Stimulated activated CD4-positive, alpha-beta T cell treated with anti-CD3 and anti-CD28 coated beads, Interleukin-4, amount 100 ng/mL, for 4 hours (primary cell): Measurements from ENCODE around the gene NLRX1.
"Not testable (repeated sequence)": the region's sequence is repeated elsewhere in the genome, so short reads cannot be mapped to it uniquely, and the experiment has no call there.

Experiments used
- DNase-seq, 2 experiments: peaks; one replicate each; pipeline ENCODE4 v3.0.0-alpha.2; 2020

NLRX1 gene

DNA sequence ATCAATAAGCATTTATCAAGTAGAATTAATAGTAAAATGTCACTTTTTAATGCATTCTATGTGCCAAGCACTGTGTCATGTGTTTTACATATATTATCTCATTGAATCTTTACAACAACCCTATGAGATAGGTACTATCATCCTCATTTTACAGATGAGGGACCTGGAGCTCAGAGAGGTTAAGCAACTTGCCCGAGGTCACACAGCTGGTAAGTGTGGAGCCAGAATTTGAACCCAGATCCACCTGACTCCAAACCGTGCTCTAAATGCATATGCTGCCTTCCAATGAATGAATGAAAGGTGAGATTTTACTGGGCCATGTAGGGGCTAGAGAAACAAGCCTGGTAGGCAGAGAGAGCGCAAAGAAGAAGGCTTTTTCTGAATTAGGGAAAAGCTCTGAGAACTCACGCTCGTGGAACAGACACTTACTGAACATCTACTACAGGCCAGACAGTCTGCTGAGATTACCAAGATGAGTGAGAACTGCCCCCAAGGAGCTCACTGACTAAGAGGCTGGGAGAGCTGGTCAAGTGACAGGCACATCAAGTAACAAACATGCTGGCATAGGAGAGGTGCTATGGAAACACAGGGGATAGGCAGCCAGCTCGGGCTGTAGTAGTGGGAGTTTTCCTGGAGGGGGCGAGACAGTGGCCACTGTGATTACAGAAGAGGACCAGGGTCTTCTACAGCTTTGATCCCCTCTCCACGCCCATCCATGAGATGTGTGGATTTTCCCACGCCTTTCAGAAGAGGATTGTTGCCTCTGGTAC lies 15.3 kb upstream of the NLRX1 start:
- no peak for DNase-seq

DNA sequence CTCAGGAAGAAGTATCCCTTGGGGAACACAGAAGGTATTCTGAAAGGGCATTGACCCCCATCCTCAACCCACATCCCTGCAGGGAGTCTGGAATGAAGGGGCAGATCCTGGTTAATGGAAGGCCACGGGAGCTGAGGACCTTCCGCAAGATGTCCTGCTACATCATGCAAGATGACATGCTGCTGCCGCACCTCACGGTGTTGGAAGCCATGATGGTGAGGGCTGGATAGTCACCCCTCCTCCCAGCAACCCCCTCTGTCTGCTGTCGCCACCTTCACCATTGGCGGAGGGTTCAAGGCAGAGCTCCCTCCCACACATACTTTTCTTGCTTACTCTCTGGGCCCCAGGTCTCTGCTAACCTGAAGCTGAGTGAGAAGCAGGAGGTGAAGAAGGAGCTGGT lies 14.3 kb upstream of the NLRX1 start:
- DNase-seq = no peak

DNA sequence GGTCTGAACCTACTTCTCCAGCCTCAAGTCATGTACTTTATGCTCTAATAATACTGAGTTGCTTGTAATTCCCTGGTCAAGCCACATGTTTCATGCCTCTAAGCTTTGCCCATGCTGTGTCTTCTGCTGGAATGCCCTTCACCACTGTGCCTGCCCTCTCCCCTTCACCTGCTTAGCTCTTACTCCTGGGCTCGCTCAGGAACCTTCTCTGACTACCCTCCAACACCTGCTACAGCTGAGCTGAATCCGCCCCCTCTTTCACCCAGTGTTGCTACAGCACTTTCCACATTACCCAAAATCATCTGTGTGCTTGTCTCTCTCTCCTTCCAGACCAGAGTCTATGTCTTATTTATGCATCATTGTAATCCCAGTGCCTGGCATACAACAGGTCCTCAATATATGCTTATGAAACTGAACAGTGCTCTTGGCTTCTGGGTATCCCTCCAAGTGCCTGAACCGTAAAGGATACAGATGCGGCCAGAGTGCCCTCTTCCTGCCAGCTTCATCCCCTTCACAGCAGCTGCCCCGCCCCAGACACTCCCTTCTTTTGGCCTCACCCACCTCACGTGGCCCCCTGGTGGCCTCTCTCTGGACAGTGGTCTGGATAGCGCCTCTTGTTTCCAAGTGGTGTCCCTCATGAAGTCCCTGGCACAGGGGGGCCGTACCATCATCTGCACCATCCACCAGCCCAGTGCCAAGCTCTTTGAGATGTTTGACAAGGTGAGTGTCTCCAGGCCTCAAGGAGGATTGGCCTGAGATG lies 12.6 kb upstream of the NLRX1 start:
- DNase-seq = no peak

DNA sequence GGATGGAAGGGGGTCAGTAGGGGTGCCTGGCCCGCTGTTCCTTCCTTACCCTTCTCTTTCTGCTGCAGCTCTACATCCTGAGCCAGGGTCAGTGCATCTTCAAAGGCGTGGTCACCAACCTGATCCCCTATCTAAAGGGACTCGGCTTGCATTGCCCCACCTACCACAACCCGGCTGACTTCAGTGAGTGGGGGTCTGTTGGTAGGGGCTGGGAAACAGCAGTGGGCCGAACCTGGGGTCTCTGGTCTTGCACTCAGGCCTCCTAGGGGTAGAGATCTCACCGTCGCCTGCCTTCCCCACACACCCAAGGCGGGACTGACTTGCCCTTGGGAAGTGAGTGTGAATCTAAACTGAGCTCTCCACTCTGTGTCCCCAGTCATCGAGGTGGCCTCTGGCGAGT lies 12.0 kb upstream of the NLRX1 start:
- DNase-seq = no peak

DNA sequence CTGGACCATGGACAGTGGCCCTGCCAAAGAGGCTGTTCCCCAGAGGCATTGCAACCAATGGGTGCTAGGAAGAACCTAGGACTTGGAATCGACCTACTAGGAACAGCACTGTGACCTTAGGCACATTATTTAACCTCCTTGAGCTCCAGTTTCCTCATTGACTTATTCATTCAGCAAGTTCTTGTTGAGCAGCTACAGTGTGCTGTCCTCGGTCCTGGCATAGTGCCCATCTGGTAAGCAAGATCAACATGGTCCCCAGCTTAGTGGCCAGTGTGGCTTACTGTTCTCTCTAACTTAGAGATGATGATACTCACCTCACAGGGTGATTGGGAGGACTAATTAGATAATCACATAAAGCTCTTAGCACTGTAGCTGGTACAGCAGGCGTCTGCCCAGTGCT lies 11.5 kb upstream of the NLRX1 start:
- no peak for DNase-seq

DNA sequence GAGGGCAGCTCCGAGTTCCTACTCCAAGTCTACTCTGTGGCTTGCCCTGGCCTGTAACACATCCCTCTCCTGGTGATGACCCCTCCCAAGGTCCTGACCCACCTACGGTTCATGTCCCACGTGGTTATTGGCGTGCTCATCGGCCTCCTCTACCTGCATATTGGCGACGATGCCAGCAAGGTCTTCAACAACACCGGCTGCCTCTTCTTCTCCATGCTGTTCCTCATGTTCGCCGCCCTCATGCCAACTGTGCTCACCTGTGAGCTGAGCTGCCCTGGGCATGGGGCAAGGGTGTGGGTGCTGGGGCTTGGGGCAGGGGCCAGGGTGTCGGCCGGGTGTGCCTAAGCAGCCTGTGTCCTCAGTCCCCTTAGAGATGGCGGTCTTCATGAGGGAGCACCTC lies 10.1 kb upstream of the NLRX1 start:
- no peak for DNase-seq

DNA sequence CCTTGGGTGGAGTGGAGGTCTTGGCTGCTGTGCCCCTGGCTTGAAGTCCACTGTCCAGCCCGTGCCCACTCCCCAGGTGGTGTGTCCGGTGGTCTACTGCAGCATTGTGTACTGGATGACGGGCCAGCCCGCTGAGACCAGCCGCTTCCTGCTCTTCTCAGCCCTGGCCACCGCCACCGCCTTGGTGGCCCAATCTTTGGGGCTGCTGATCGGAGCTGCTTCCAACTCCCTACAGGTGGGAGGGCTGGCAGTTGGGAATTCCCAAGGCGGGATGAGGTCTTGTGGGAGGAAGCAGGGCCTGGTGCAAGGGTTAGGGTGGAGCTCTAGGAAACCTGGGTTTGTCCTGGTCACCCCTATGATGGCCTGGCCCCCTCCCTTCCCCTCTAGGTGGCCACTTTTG lies 8.4 kb upstream of the NLRX1 start:
- no peak for DNase-seq

DNA sequence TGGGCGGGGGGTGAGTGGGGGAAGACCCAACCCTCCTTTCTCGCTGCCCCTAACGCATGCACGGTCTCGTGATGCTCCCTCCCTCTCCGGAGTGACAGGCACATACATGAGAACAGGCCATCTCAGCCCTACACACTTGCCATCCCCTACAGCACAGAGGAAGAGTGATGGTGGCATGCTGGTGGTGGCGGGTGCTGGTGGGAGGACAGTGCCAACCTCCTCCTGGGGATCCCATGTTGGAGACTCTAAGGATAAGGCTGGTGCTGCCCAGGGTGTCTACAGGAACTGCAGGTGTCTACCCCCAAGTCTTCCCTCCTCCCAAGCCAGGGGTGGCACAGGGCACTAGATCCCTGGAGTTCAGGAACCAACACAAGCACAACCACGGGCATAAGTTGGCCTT lies 6.7 kb upstream of the NLRX1 start:
- no peak for DNase-seq

DNA sequence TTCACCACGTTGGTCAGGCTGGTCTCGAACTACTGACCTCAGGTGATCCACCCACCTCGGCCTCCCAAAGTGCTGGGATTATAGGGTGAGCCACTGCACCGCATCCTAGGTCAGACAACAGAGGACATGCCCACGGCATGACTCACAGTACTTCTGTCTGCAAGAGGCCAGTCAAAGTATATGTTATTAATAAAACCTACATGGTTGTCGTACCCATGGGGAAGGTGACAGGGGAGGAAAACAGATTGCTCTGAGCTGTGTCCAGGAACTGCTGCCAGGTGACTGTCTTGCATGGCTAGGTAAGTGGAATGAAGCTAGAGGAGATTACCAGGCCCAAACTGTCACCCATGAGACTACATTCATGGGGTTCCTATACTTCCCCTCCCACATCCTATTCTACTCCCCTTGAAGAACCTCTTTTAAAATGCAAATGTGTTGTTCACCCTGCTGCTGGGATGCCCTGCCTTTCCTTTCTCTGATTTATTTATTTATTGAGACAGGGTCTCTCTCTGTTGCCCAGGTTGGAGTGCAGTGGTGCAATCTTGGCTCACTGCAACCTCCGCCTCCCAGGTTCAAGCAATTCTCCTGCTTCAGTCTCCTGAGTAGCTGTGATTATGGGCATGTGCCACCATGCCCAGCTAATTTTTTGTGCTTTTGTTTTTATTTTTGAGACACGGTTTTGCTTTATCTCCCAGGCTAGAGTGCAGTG lies 2.0 kb upstream of the NLRX1 start:
- no peak for DNase-seq

DNA sequence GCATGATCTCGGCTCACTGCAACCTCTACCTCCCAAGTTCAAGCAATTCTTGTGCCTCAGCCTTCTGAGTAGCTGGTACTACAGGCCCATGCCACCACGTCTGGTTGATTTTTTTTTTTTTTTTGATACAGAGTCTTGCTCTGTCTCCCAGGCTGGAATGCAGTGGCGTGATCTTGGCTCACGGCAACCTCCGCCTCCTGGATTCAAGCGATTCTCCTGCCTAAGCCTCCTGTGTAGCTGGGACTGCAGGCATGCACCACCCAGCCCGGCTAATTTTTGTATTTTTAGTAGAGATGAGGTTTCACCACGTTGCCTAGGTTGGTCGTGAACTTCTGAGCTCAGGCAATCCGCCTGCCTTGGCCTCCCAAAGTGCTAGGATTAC lies 1.5 kb upstream of the NLRX1 start:
- DNase-seq = not testable (repeated sequence)

DNA sequence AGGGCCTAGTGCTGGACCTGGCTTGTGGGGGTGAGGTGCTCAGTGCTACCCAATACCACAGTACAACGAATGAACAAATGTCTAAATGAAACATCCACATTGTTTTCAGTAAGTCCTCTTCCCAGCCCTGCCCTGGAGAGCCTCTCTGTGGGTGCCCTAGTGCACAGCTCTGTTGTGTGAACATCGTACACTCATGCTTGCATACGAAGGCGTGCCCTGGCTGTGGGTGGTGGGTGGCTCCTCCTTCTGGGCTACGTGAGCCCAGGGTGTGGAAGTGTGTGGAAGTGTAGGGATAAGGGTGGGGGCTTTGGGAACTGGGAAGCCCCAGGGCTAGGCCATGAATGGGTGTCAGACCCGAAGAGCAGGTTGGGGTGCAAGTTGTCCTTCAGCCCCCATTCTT lies 592 bp upstream of the NLRX1 start:
- DNase-seq = no peak

DNA sequence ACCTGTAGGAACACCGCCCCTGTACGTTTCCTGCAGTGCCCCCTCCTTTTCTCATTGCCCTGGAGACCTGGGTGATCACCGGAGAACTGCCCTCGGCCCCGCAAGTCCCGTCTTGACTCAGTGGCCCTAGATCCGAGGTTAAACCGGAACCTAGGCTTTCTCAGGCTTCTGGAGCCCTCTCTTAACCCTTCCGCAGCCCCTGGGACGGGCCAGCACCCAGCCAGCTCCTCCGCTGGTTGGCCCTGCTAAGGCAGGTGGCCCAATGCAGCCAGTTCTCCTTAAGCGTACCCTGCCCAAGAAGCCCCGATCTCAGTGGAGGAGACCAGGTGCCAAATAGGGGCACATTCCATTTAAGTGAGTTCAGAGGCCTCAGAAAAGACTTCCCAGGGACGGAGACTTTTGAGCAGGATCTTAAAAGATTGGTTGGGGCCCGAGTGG lies 776 bp downstream of the NLRX1 start:
- DNase-seq = peak in 1 of 2 experiments; percentile 27

DNA sequence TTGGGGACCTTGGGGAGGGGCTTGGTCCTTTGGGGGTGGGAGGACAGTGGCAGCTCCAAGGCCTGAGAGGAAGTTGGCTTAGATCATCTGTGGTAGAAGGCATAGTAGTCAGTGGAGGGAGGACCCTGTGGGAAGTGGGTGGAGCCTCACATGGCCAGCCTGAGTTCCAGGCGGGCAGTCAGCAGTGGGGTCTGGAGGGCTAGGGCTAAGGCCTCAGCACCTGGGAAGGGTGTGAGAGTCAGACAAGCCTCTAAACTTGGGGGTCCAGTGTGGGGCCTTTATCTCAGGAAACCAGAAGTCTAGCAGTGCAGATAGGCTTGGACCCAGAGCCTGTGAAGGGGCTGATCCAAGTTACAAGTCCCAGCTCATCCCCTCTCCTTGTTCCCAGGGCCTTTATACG lies 4.0 kb downstream of the NLRX1 start:
- no peak for DNase-seq

DNA sequence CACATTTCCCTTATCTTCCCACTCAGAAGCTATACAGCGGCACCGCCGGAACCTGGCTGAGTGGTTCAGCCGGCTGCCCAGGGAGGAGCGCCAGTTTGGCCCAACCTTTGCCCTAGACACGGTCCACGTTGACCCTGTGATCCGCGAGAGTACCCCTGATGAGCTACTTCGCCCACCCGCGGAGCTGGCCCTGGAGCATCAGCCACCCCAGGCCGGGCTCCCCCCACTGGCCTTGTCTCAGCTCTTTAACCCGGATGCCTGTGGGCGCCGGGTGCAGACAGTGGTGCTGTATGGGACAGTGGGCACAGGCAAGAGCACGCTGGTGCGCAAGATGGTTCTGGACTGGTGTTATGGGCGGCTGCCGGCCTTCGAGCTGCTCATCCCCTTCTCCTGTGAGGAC lies 4.9 kb downstream of the NLRX1 start:
- no peak for DNase-seq

DNA sequence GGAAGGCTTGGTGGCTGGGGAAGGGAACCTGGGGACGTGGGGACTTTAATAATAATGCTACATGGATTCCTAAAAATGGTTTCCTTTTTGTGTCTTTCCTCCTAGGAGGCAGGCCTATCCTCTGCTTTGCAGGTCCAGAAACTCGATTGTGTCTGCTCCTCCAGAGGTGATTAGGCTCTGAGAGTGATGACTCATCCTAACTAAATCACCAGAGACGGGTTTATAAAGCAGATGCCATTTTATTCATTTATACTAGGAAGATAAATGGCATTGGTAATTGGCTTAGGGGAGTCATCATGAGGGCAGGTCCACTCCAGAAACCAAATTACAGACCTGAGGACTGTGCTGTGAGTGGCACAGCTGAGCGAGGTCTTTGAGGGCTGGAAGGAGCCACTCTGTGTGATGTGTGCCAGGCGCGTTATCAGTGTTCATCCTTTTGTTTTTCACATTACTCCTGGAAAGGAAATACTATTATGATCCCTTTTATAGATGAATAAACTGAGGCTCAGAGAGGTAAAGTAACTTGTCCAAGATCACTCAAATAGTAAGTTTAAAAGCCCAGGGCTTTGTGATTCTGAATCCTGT lies 7.1 kb downstream of the NLRX1 start:
- no peak for DNase-seq

DNA sequence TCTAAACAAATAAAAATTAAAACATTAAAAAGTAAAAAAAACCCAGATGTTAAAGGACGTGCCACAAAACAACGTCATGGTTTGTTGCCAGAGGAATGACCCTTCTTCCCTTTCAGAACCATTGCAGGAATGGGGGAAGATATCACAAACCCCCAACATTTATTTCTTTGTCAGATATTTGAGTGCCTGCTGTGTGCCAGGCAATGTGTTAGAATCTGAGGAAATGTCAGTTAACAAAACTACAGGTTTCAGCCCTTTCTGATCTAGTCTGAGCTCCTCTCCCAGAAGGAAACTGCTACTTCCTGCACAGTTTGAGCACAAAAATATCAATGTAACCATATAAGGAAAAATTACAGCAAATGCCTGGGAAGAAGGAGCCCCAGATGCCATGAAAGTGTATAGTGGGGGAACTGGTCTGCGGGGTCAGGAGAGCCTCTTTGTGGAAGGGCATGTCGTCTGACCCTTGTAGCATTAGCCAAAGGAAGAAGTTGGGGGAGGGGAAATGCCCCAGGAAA lies 9.7 kb downstream of the NLRX1 start:
- no peak for DNase-seq

DNA sequence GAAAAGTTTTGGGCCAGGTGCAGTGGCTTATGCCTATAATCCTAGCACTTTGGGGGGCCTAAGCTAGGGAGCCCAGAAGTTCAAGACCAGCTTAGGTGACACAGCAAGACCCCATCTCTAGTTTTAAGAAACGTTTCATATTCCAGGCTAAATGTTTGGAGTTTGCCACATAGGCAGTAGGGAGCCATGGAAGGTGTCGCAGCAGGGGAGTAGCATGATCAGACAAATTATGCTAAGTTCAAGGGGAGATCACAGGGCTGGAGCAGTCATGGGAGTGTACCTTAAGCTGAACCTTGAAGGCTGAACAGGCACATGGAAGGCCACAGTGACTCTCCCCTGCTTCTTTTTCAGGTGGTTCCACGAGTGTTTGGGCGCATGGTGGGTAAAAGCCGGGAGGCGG lies 10.8 kb downstream of the NLRX1 start:
- DNase-seq = no peak

DNA sequence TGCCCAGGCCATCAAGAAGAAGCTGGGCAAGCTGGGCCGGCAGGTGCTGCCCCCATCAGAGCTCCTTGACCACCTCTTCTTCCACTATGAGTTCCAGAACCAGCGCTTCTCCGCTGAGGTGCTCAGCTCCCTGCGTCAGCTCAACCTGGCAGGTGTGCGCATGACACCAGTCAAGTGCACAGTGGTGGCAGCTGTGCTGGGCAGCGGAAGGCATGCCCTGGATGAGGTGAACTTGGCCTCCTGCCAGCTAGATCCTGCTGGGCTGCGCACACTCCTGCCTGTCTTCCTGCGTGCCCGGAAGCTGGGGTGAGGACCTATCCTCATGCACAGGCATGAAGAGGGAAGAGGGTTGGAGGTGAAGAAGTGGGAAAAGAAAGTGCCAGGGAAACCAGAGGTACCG lies 11.5 kb downstream of the NLRX1 start:
- no peak for DNase-seq

DNA sequence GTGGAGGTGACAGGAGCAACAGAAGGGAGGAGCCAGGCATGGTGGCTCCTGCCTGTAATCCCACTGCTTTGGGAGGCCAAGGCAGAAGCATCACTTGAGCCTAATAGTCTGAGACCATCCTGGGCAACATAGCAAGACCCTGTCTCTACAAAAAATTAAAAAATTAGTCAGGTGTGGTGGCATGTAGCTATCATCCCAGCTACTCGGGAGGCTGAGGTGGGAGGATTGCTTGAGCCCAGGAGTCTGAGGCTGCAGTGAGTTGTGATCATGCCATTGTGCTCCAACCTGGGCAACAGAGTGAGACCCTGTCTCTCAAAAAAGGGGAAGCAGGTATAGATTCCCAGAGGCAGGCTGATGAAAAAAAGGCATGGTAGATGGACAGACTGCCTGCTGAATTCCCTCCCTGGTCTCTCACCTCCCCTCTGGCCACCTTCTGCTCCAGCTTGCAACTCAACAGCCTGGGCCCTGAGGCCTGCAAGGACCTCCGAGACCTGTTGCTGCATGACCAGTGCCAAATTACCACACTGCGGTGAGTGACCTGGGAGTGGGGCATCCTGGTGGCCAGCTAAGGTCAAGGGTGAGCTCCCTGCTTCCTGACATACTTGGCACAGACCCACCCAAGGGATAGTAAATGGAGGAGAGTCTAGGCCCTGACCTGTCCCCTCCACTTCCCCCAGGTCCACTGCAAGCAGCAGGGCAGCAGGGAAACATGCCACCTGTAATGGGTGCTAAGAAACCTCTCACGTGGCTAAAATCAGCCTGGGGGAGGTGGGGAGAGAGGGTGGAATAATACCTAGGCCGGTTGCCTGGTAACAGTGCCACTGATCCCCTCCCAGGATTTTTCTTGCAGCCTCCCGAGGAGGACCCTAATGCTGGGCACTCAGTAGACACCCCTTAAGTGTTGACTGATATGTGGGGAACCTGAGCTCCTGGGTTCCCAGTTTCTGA lies 12.5 kb downstream of the NLRX1 start:
- no peak for DNase-seq

DNA sequence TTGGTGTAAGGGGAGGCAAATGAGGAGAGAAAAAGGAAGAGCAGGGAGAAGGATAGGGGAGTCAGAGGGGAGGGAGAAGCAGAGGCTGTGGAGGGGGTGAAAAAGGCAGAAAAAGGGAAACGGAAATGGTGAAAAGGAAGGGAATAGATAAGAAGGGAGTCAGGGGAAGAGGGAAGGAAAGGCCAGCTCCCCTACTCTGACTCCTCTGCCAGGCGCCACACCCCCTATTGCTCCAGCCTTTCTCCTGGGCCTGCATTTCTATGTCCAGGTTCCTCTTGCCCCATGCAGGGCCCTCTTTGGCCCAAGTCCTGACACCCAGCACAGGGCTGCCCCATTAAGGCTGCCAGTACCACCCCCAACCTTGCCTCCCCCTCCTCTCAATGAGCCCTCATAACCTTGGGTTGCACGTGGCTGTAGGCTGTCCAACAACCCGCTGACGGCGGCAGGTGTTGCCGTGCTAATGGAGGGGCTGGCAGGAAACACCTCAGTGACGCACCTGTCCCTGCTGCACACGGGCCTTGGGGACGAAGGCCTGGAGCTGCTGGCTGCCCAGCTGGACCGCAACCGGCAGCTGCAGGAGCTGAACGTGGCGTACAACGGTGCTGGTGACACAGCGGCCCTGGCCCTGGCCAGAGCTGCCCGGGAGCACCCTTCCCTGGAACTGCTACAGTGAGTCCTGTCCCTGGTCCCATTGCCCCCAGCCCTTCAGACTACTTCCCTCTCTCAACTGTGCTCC lies 13.3 kb downstream of the NLRX1 start:
- DNase-seq = no peak

DNA sequence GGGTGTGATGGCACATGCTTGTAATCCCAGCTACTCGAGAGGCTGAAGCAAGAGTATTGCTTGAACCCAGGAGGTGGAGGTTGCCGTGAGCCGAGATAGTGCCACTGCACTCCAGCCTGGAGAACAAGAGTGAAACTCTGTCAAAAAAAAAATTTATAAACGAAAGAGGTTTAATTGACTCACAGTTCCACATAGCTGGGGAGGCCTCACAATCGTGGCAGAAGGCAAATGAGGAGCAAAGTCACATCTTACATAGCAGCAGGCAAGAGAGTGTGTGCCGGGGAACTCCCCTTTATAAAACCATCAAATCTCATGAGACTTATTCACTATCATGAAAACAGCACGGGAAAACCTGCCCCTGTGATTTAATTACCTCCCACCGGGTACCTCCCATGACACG lies 15.9 kb downstream of the NLRX1 start:
- DNase-seq = not testable (repeated sequence)
